ENCODE measurements around the gene MPDZ. TPM values are rescaled to one million over a fixed set of nuclear protein-coding genes. Genes with fewer than 3 reads are reported as not detected.
"Not testable (repeated sequence)": the region's sequence is repeated elsewhere in the genome, so short reads cannot be mapped to it uniquely, and the experiment has no call there.

Gene MPDZ
- total RNA-seq, 1 donor from 2014 or later, result not detected

DNA sequence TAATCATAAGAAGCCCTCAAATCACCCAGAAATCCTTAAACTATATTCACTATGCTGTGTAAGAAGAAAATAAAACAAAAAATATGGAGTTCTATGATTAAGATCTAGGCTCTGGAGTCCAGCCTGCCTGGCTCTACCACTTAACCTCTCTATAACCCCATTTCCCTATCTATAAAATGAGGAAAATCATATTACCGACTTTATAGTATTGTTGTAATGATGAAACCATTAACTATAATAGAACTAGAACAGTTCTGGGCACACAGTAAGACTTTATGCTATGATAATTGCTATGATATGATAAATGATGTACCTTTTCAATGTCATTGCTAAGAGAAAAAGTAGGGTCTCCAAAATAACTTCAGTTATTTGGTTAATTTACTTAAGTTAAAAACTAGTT is 40.3 kb downstream of the MPDZ start:
- intact Hi-C loops (cut with micrococcal nuclease), result no loop called here
- no peaks in the 10 kb centered on the region for H3K36me3 Mint-ChIP-seq (ENCODE audit: low read depth)
- no peak for DNase-seq
- no peaks in the 10 kb centered on the region for H3K27me3 Mint-ChIP-seq
- H3K27ac Mint-ChIP-seq, result no peak overlapping the region
- H3K4me3 Mint-ChIP-seq, result no peak overlapping the region
- H3K4me1 Mint-ChIP-seq, result no peaks in the 10 kb centered on the region
- peaks cover 4% of the 10 kb centered on the region for H3K9me3 Mint-ChIP-seq

GRCh38 chr9:13234932-13235331 is 44.6 kb downstream of the MPDZ start:
- DNase-seq, result no peak
- H3K9me3 Mint-ChIP-seq, result peaks cover 4% of the 10 kb centered on the region
- no peaks in the 10 kb centered on the region for H3K36me3 Mint-ChIP-seq (ENCODE audit: low read depth)
- no peak overlapping the region for H3K27ac Mint-ChIP-seq
- no peaks in the 10 kb centered on the region for H3K4me1 Mint-ChIP-seq
- H3K4me3 Mint-ChIP-seq, result no peak overlapping the region
- no peaks in the 10 kb centered on the region for H3K27me3 Mint-ChIP-seq
- intact Hi-C loops (cut with micrococcal nuclease), result no loop called here

GRCh38 chr9:13228431-13228830 is 51.1 kb downstream of the MPDZ start:
- no peak for DNase-seq
- no peak overlapping the region for H3K4me3 Mint-ChIP-seq
- no peak overlapping the region for H3K27ac Mint-ChIP-seq
- H3K36me3 Mint-ChIP-seq (ENCODE audit: low read depth), result no peaks in the 10 kb centered on the region
- no peaks in the 10 kb centered on the region for H3K9me3 Mint-ChIP-seq
- intact Hi-C loops (cut with micrococcal nuclease), result no loop called here
- H3K27me3 Mint-ChIP-seq, result no peaks in the 10 kb centered on the region
- H3K4me1 Mint-ChIP-seq, result no peaks in the 10 kb centered on the region

- Mint-ChIP-seq H3K36me3 (ENCODE audit: low read depth) (no peaks in the 10 kb centered on the region), H3K9me3 (no peaks in the 10 kb centered on the region), H3K4me3 (no peak overlapping the region), H3K4me1 (no peaks in the 10 kb centered on the region), H3K27ac (no peak overlapping the region), H3K27me3 (no peaks in the 10 kb centered on the region)
- no peak for DNase-seq
- intact Hi-C loops (cut with micrococcal nuclease), result no loop called here
Observed at GRCh38 chr9:13224366-13224765, 55.1 kb downstream of the MPDZ start.

- H3K36me3 Mint-ChIP-seq (ENCODE audit: low read depth); H3K9me3 Mint-ChIP-seq; DNase-seq; H3K4me1 Mint-ChIP-seq; H3K4me3 Mint-ChIP-seq; H3K27ac Mint-ChIP-seq; intact Hi-C loops (cut with micrococcal nuclease); H3K27me3 Mint-ChIP-seq: not testable (repeated sequence)
Observed at GRCh38 chr9:13222733-13223132, 56.8 kb downstream of the MPDZ start.

GRCh38 chr9:13221741-13222140 is 57.8 kb downstream of the MPDZ start:
- no peak for DNase-seq
- H3K27me3 Mint-ChIP-seq, result no peaks in the 10 kb centered on the region
- no peak overlapping the region for H3K27ac Mint-ChIP-seq
- no peak overlapping the region for H3K4me3 Mint-ChIP-seq
- no peaks in the 10 kb centered on the region for H3K9me3 Mint-ChIP-seq
- intact Hi-C loops (cut with micrococcal nuclease), result no loop called here
- H3K4me1 Mint-ChIP-seq, result no peaks in the 10 kb centered on the region
- no peaks in the 10 kb centered on the region for H3K36me3 Mint-ChIP-seq (ENCODE audit: low read depth)

GRCh38 chr9:13220837-13221236 is 58.7 kb downstream of the MPDZ start:
- Mint-ChIP-seq H3K27me3 (no peaks in the 10 kb centered on the region), H3K4me1 (no peaks in the 10 kb centered on the region), H3K27ac (no peak overlapping the region), H3K36me3 (ENCODE audit: low read depth) (no peaks in the 10 kb centered on the region), H3K9me3 (no peaks in the 10 kb centered on the region), H3K4me3 (no peak overlapping the region)
- no peak for DNase-seq
- intact Hi-C loops (cut with micrococcal nuclease), result no loop called here

DNA sequence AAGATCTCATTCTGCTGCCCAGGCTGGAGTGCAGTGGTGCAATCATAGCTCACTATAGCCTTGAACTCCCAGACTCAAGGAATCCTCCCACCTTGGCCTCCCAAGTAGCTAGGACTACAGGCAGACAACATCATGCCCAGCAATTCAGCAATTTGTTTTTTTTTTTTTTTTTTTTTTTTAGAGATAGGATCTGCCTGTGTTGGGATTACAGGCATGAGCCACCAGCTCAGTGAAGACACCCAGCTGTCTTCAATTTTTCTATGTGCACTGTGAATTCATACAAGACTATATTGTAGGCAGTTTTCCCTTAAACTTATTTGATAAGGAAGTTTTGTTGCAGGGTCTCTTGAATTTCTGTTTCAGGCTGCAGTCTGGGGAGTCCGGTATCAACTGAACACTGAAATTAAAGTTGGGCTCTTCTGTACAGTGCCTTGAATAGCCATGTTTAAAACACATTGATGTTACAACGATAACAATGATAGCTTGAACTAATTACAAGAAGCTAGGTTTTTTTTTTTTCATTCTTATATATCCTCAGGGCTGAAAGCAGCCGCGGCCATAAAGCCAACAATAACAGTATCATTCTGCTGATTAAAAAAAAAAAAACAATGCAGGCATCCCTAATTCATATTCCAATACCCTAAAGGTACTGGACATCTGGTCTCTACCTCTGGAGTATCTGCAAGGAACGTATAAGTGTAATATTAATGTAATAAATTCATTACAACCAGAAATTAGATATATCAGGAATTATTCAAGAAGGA is 63.5 kb downstream of the MPDZ start:
- Mint-ChIP-seq H3K9me3 (no peaks in the 10 kb centered on the region), H3K27ac (no peak overlapping the region), H3K4me3 (no peak overlapping the region), H3K4me1 (no peaks in the 10 kb centered on the region), H3K36me3 (ENCODE audit: low read depth) (no peaks in the 10 kb centered on the region), H3K27me3 (no peaks in the 10 kb centered on the region)
- DNase-seq, result no peak
- intact Hi-C loops (cut with micrococcal nuclease), result no loop called here

DNA sequence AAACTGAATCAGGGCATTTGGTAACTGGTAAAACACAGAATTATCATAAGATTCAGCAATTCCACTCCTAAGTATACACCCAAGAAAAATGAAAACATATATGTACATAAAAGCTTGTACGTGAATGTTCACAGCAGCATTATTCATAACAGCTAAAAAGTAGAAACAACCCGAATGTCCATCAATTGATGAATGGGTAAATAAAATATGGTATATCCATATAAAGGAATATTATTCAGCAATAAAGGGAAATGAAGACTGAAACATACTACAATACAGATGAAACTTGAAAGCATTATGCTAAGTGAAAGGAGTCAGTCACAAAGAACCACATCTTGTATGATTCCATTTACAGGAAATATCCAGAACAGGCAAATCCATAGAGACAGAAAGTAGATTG is 65.5 kb downstream of the MPDZ start:
- no peaks in the 10 kb centered on the region for H3K27me3 Mint-ChIP-seq
- intact Hi-C loops (cut with micrococcal nuclease), result no loop called here
- no peak for DNase-seq
- no peaks in the 10 kb centered on the region for H3K4me1 Mint-ChIP-seq
- H3K27ac Mint-ChIP-seq, result no peak overlapping the region
- no peaks in the 10 kb centered on the region for H3K36me3 Mint-ChIP-seq (ENCODE audit: low read depth)
- no peak overlapping the region for H3K4me3 Mint-ChIP-seq
- no peaks in the 10 kb centered on the region for H3K9me3 Mint-ChIP-seq

DNA sequence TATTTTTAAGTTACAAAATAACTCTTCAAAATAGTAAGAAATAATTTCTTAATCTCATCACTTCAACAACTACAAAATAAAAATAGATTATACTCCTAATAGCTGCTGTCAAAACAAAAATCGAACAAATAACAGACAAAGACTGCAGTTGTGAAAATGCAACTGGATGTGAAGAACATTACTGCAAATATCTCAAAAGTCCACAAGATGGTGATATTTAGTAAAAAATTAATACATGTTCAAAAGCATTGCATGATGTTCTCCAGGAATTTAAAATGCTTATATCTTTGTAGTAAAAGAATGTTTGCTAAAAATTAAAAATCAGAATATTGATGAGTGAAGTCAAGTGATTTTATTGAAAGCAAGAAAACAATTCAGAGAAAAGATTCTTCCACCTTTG is 66.2 kb downstream of the MPDZ start:
- no peak overlapping the region for H3K4me3 Mint-ChIP-seq

DNA sequence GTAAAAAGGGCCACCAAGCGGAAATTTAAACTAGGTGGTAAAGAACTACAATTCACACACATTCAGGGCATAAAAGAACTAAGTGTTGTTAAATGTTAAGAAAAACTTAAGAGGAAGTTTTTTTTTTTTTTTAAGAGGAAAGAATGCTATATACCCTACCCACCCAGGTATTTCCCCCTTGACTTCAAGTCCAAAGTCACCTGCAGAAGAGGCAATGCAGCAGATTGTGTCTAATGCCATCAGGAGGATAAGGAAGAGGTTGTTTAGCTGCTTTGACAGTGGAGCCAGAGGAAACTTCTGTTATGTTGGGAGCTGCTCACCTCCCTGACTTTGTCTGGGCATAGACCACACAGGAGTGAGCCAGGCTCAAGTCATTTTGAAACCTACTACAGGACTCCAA is 69.2 kb downstream of the MPDZ start:
- intact Hi-C loops (cut with micrococcal nuclease), result no loop called here

More for the DNA sequence above, 66.2 kb downstream of the MPDZ start:
- H3K9me3 Mint-ChIP-seq, result no peaks in the 10 kb centered on the region
- intact Hi-C loops (cut with micrococcal nuclease), result no loop called here
- no peak for DNase-seq
- no peaks in the 10 kb centered on the region for H3K4me1 Mint-ChIP-seq
- no peak overlapping the region for H3K27ac Mint-ChIP-seq
- H3K36me3 Mint-ChIP-seq (ENCODE audit: low read depth), result no peaks in the 10 kb centered on the region
- no peaks in the 10 kb centered on the region for H3K27me3 Mint-ChIP-seq

GRCh38 chr9:13209498-13209897 is 70.0 kb downstream of the MPDZ start:
- Mint-ChIP-seq H3K4me1 (no peaks in the 10 kb centered on the region), H3K9me3 (peaks cover 5% of the 10 kb centered on the region), H3K27me3 (no peaks in the 10 kb centered on the region), H3K27ac (no peak overlapping the region), H3K4me3 (no peak overlapping the region), H3K36me3 (ENCODE audit: low read depth) (no peaks in the 10 kb centered on the region)
- no peak for DNase-seq
- intact Hi-C loops (cut with micrococcal nuclease), result no loop called here

More for the DNA sequence above, 69.2 kb downstream of the MPDZ start:
- H3K27ac Mint-ChIP-seq, result no peak overlapping the region
- no peak for DNase-seq
- H3K36me3 Mint-ChIP-seq (ENCODE audit: low read depth), result no peaks in the 10 kb centered on the region
- H3K4me3 Mint-ChIP-seq, result no peak overlapping the region
- H3K9me3 Mint-ChIP-seq, result peaks cover 5% of the 10 kb centered on the region
- no peaks in the 10 kb centered on the region for H3K4me1 Mint-ChIP-seq
- H3K27me3 Mint-ChIP-seq, result no peaks in the 10 kb centered on the region

GRCh38 chr9:13205824-13206223 is 73.7 kb downstream of the MPDZ start:
- H3K9me3 Mint-ChIP-seq, result peaks cover 5% of the 10 kb centered on the region
- no peaks in the 10 kb centered on the region for H3K4me1 Mint-ChIP-seq
- intact Hi-C loops (cut with micrococcal nuclease), result no loop called here
- DNase-seq, result no peak
- H3K27me3 Mint-ChIP-seq, result no peaks in the 10 kb centered on the region
- H3K27ac Mint-ChIP-seq, result no peak overlapping the region
- no peak overlapping the region for H3K4me3 Mint-ChIP-seq
- H3K36me3 Mint-ChIP-seq (ENCODE audit: low read depth), result no peaks in the 10 kb centered on the region

GRCh38 chr9:13190040-13190439 is 89.5 kb downstream of the MPDZ start:
- H3K27me3 Mint-ChIP-seq, result no peaks in the 10 kb centered on the region
- H3K36me3 Mint-ChIP-seq (ENCODE audit: low read depth), result no peaks in the 10 kb centered on the region
- DNase-seq, result no peak
- no peaks in the 10 kb centered on the region for H3K9me3 Mint-ChIP-seq
- intact Hi-C loops (cut with micrococcal nuclease), result no loop called here
- no peak overlapping the region for H3K4me3 Mint-ChIP-seq
- no peak overlapping the region for H3K27ac Mint-ChIP-seq
- no peaks in the 10 kb centered on the region for H3K4me1 Mint-ChIP-seq

GRCh38 chr9:13189362-13189761 is 90.1 kb downstream of the MPDZ start:
- no peak overlapping the region for H3K27ac Mint-ChIP-seq
- DNase-seq, result no peak
- no peaks in the 10 kb centered on the region for H3K4me1 Mint-ChIP-seq
- H3K27me3 Mint-ChIP-seq, result no peaks in the 10 kb centered on the region
- no peak overlapping the region for H3K4me3 Mint-ChIP-seq
- intact Hi-C loops (cut with micrococcal nuclease), result no loop called here
- no peaks in the 10 kb centered on the region for H3K36me3 Mint-ChIP-seq (ENCODE audit: low read depth)
- no peaks in the 10 kb centered on the region for H3K9me3 Mint-ChIP-seq

All from activated CD4-positive, alpha-beta T cell treated with anti-CD3 and anti-CD28 coated beads, Interleukin-2, amount 10 ng/mL, durations not matched to agents 24 days and 14 days (primary cell).